ENCODE data around the gene CPSF7.

- TF ChIP-seq CTCF (IDR thresholded peaks at IDR 0.05) (no peak), ZFX (IDR thresholded peaks at IDR 0.05; ENCODE audit: borderline replicate concordance) (no peak)
Observed at GRCh38 chr11:61377461-61378160, 52.2 kb downstream of the CPSF7 start.
